ENCODE data around the gene LRRC8C.

Gene LRRC8C

GRCh38 chr1:89635825-89636815 lies 3.2 kb downstream of the LRRC8C start:
- DNase-seq = no peak

- no peak for DNase-seq
These were observed 4.6 kb downstream of the LRRC8C start for GRCh38 chr1:89637496-89637895.

GRCh38 chr1:89640440-89640839 lies 7.5 kb downstream of the LRRC8C start:
- no peak for DNase-seq

GRCh38 chr1:89641781-89642180 lies 8.9 kb downstream of the LRRC8C start:
- DNase-seq = no peak

- no peak for DNase-seq
These were observed 10.7 kb downstream of the LRRC8C start for GRCh38 chr1:89643577-89643976.

- DNase-seq = no peak
These were observed 11.3 kb downstream of the LRRC8C start for GRCh38 chr1:89644119-89644814.

- no peak for DNase-seq
These were observed 13.3 kb downstream of the LRRC8C start for GRCh38 chr1:89646259-89646658.

- no peak for DNase-seq
These were observed 16.9 kb downstream of the LRRC8C start for GRCh38 chr1:89649783-89650182.

- no peak for DNase-seq
These were observed 19.5 kb downstream of the LRRC8C start for GRCh38 chr1:89652373-89652772.

- DNase-seq = no peak
These were observed 25.0 kb downstream of the LRRC8C start for GRCh38 chr1:89657886-89658285.

- DNase-seq = no peak
These were observed 26.6 kb downstream of the LRRC8C start for GRCh38 chr1:89659322-89660081.

GRCh38 chr1:89660224-89661061 lies 27.5 kb downstream of the LRRC8C start:
- DNase-seq = no peak

GRCh38 chr1:89665941-89666340 lies 33.0 kb downstream of the LRRC8C start:
- no peak for DNase-seq

GRCh38 chr1:89666640-89667039 lies 33.7 kb downstream of the LRRC8C start:
- DNase-seq = no peak

- DNase-seq = no peak
These were observed 34.8 kb downstream of the LRRC8C start for GRCh38 chr1:89667691-89668090.

GRCh38 chr1:89668961-89669360 lies 36.0 kb downstream of the LRRC8C start:
- DNase-seq = no peak

- DNase-seq = no peak
These were observed 36.5 kb downstream of the LRRC8C start for GRCh38 chr1:89669441-89669840.

- no peak for DNase-seq
These were observed 37.2 kb downstream of the LRRC8C start for GRCh38 chr1:89670163-89670562.

- no peak for DNase-seq
These were observed 37.8 kb downstream of the LRRC8C start for GRCh38 chr1:89670711-89671110.

- DNase-seq = no peak
These were observed 39.0 kb downstream of the LRRC8C start for GRCh38 chr1:89671775-89672488.

GRCh38 chr1:89672489-89673183 lies 39.7 kb downstream of the LRRC8C start:
- DNase-seq = no peak

All from cortex of kidney (tissue), 1 donor.